Gastrocnemius medialis (tissue), 4 donors: ENCODE data around the gene AP1M2.

Experiments used
- CTCF ChIP-seq, 5 experiments: fragments of 450-650 bp in 3 of 5; fragments of 200-600 bp in 2 of 5; sonication (generic) in 2 of 5; IDR thresholded peaks in 4 of 5; conservative IDR thresholded peaks in 1 of 5; 1 replicate in 4 of 5; 2 replicates in 1 of 5; pipeline ENCODE4 v1.5.1; 2016 to 2019; ENCODE audit warnings: antibody characterized with exemption in 5 of 5, mild to moderate bottlenecking in 3 of 5, moderate library complexity in 3 of 5
- POLR2A ChIP-seq, 2 donors: fragments of 450-650 bp; IDR thresholded peaks; one replicate each; pipeline ENCODE4 v1.6.1; 2017; ENCODE audit warnings: antibody characterized with exemption in 2 of 2, mild to moderate bottlenecking in 2 of 2, moderate library complexity in 2 of 2

DNA sequence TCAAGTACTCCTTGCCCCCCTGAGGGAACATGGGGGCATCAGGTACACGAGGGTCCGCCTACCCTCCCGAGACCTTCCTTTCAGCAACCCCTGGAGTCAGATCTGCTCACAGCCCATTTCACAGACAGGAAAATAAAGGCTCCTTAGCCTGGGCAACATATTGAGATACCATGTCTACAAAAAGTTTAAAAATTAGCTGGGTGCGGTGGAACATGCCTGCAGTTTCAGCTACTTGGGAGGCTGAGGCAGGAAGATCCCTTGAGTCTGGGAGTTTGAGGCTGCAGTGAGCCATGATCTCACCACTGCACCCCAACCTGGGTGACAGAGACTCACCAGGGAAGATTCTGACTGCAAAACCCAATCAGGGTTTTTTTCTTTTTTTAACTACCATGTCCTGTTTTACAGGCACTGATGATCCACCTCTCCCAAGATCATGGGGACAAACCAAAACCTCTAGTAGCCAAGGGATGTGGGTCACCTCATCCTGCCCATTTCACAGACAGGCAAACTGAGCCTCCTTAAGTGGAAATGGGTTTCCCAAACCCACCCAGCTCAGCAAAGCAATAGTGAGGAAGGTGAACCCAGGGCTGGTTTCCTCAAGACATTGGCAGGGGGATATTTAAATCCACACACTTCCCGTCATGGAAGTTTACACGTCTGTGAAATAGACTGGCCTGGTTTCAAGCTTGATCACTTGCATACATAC lies 11.9 kb downstream of the AP1M2 start:
- no peak for TF ChIP-seq POLR2A (IDR thresholded peaks at IDR 0.05)
- TF ChIP-seq CTCF (IDR thresholded peaks at IDR 0.05 in 4 of 5, conservative IDR thresholded peaks at IDR 0.05 in 1 of 5), result no peak
